WI38 (cell line): ENCODE measurements around the gene OR1N1.

Source experiments
- H3K4me3 ChIP-seq: 2 replicates; pipeline ENCODE4 v1.5.1; 2011; ENCODE audit warnings: low read depth, mild to moderate bottlenecking, control low read depth, low read length
- TF ChIP-seq, protein P1 (sequence below): IDR thresholded peaks from 2 replicates; pipeline ENCODE4 v1.5.1; 2012; ENCODE audit warnings: low read depth, mild to moderate bottlenecking, control low read depth, low read length

Gene OR1N1, protein sequence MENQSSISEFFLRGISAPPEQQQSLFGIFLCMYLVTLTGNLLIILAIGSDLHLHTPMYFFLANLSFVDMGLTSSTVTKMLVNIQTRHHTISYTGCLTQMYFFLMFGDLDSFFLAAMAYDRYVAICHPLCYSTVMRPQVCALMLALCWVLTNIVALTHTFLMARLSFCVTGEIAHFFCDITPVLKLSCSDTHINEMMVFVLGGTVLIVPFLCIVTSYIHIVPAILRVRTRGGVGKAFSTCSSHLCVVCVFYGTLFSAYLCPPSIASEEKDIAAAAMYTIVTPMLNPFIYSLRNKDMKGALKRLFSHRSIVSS

DNA sequence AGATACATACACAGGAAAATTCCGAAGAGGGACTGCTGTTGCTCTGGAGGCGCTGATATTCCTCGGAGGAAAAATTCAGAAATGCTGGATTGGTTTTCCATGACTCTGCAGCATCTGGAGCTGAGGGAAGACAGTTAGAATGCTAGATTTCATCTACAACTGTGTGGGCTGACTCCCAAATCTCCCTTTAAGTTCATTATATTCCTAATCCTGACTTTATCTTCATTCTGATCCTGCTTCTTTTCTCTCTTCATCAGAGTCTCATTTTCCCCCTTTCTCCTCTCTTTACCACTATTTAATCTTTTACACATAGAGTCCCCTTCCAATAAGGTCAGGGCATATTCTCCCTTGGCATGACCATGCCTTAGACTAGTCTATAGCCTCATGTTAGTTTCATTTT lies at the start of gene OR1N1:
Gene OR1N1, minus strand, starts transcription at position 101 of the 400 bp plus-strand sequence. Its CDS starts 0 bp downstream, at position 101.
- no peak within 1 kb of the TSS for H3K4me3 ChIP-seq
- TF ChIP-seq, protein P1, sequence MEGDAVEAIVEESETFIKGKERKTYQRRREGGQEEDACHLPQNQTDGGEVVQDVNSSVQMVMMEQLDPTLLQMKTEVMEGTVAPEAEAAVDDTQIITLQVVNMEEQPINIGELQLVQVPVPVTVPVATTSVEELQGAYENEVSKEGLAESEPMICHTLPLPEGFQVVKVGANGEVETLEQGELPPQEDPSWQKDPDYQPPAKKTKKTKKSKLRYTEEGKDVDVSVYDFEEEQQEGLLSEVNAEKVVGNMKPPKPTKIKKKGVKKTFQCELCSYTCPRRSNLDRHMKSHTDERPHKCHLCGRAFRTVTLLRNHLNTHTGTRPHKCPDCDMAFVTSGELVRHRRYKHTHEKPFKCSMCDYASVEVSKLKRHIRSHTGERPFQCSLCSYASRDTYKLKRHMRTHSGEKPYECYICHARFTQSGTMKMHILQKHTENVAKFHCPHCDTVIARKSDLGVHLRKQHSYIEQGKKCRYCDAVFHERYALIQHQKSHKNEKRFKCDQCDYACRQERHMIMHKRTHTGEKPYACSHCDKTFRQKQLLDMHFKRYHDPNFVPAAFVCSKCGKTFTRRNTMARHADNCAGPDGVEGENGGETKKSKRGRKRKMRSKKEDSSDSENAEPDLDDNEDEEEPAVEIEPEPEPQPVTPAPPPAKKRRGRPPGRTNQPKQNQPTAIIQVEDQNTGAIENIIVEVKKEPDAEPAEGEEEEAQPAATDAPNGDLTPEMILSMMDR = no peak

DNA sequence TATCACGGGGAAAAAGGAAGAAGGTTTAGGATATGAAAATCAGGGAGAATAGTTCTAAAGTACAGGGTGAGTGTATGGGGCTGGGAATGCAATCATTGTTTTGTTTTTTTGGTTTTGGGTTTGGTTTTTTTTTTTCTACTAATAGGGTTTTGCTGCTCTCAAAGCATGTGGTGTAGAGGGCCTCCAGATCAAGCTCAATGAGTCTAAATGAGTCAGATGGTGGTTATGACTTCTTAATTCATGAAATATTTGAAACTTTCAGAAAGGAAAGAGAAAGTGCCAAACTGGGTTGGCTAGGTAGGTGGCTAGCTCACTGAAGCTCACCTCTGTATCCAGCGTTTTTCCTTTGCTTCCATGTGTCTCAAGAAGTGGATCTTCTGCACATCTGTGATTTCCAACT lies 45.4 kb upstream of the OR1N1 start:
- TF ChIP-seq, protein P1 = no peak
- no peak overlapping the region for H3K4me3 ChIP-seq

DNA sequence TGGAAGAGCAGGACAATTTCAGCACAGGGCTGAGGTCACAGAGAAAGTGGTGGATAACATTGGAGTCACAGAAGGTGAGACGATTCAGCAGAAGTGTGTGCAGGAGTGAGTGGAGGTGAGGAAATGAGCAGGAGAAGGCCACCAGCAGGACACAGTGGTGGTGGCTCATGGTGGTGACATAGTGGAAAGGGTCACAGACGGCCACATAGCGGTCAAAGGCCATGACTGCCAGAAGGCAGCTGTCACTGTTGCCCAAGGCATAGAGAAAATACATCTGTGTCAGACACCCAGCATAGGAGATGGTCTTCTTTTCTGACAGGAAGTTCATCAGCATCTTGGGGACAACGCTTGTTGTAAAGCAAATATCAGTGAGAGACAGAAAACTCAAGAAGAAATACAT lies 40.8 kb upstream of the OR1N1 start:
- H3K4me3 ChIP-seq = no peak overlapping the region
- TF ChIP-seq, protein P1 = no peak

DNA sequence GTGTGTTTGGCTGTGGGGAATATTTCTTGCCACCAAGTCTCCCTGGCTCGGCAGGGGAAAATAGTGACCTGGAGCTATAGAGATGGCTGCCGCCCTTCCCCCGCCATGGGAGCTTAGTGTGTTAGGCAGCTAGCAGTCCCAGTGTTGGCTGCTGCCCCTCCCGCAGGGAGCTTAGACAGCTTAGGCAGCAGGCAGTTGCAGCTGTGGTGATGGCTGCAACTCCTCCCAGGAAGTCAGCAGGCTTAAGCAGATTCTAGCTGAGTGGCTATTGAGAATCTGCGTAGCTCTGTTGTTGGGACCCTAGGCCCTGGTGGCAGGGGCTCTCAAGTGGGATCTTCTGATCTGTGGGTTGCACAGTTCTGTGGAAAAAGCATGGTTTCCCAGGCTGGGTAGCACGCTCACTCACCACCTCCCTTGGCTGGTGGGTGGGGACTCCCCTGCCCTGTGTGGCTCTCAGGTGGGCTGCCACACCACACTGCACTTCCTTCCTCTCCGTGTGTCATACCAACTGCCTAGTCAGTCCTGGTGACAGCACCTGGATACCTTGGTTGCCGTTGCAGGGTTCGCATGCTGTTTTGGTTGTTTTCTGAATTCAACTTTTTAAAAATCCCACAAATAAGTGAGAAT lies 35.2 kb upstream of the OR1N1 start:
- H3K4me3 ChIP-seq = no peak overlapping the region

DNA sequence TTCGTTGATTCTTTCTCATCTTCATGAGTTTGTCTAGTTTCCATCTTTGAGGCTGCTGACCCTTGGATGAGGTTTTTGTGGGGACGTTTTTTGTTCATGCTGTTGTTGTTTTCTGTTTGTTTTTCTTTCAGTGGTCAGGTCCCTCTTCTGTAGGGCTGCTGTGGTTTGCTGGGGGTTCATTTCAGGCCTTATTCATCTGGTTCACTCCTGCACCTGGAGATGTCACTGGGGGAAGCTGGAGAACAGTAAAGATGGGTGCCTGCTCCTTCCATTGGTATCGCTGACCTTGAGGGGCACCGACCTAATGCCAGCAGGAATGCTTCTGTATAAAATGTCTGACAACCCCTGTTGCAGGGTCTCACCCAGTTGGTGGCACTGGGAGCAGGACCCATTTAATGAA lies 34.4 kb upstream of the OR1N1 start:
- H3K4me3 ChIP-seq = no peak overlapping the region
- TF ChIP-seq, protein P1 = no peak

More for the DNA sequence above, 35.2 kb upstream of the OR1N1 start:
- TF ChIP-seq, protein P1 = no peak

DNA sequence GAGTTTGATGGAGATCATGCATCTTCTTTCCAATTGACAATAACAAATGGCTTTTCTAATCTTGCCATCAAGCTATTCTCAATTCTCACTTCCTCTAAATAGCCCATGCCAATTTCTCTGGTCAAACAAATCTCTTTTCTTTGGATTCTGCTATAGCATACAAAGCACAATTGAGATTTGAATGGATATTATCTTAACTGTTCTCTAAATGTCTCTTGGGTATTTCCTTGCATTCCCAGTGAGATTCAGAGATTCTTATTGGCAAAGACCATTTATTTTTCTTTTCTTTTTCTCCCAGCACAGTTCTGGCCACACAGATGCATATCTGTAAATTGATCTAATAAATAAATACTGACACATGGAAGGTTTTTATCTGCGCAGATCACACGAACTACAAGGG lies 25.7 kb upstream of the OR1N1 start, which contains the start of gene OR1N2:
Gene OR1N2, plus strand, starts transcription at position 301 of the 400 bp plus-strand sequence. CDS start 100 bp downstream, outside the sequence.
- H3K4me3 ChIP-seq = no peak within 1 kb of the TSS
- TF ChIP-seq, protein P1 = no peak

DNA sequence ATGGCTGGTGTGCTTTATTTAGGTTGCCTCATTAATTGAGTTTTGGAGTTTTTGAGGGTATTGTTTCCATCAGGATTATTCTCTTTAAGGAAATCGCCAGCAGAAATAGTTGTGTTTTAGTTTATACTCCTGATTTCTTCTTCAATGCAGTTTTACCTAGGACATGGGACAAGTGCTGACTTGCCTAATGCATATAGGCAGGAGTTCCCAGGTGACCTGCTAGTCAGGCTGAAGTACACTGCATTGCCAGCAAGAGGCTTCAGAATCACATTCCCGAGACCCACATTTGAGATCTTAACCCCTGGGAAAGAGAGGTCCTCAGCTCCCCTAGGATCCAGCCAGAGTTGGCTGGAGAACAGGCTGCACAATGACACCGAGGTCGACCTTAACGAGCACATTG lies 24.3 kb upstream of the OR1N1 start:
- TF ChIP-seq, protein P1 = no peak
- no peak overlapping the region for H3K4me3 ChIP-seq
